ENCODE measurements around the gene QTRT2. TPM values are rescaled to one million over a fixed set of nuclear protein-coding genes. Genes with fewer than 3 reads are reported as not detected.

QTRT2 gene
- total and polyA plus RNA-seq, 3 donors from 2014 or later, result 17.9 to 29.5 (median 24.0) TPM

DNA sequence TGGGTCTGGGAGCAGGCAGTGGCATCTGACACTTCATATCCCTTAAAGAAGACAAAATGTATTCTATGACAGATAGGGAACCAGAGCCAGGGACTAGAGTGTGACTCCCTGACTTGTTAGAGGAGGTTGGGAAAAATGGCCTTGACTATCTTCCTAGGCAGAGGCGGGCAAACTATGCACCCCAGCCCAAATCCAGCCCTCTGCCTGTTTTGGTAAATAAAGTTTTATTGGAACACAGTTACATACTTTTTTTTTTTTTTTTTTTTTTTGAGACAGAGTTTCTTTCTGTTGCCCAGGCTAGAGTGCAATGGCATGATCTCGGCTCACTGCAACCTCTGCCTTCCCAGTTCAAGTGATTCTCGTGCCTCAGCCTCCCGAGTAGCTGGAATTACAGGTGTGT is 47.3 kb downstream of the QTRT2 start:
- WGBS, 2 donors, result 75 to 77% methylated on average over 4 of the region's 4 CpGs
- Histone ChIP-seq H3K9me3 (no peaks in the 10 kb centered on the region), H3K4me3 (no peak overlapping the region), H3K27me3 (no peaks in the 10 kb centered on the region), H3K36me3 (ENCODE audit: low read depth, missing control alignments) (no peaks in the 10 kb centered on the region), H3K4me1 (no peaks in the 10 kb centered on the region), H3K27ac (no peak overlapping the region)
- intact Hi-C loops (cut with DNase I; ENCODE audit: low total_unique reads), result no loop called here
- no peak for DNase-seq
- no peak for TF ChIP-seq POLR2A (IDR thresholded peaks at IDR 0.05)
- TF ChIP-seq, protein P1, sequence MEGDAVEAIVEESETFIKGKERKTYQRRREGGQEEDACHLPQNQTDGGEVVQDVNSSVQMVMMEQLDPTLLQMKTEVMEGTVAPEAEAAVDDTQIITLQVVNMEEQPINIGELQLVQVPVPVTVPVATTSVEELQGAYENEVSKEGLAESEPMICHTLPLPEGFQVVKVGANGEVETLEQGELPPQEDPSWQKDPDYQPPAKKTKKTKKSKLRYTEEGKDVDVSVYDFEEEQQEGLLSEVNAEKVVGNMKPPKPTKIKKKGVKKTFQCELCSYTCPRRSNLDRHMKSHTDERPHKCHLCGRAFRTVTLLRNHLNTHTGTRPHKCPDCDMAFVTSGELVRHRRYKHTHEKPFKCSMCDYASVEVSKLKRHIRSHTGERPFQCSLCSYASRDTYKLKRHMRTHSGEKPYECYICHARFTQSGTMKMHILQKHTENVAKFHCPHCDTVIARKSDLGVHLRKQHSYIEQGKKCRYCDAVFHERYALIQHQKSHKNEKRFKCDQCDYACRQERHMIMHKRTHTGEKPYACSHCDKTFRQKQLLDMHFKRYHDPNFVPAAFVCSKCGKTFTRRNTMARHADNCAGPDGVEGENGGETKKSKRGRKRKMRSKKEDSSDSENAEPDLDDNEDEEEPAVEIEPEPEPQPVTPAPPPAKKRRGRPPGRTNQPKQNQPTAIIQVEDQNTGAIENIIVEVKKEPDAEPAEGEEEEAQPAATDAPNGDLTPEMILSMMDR (IDR thresholded peaks at IDR 0.05), result no peak

- H3K4me1 ChIP-seq, result no peaks in the 10 kb centered on the region
- intact Hi-C loops (cut with DNase I; ENCODE audit: low total_unique reads), result no loop called here
- no peaks in the 10 kb centered on the region for H3K27me3 ChIP-seq
- H3K9me3 ChIP-seq, result no peaks in the 10 kb centered on the region
- H3K4me3 ChIP-seq, result no peak overlapping the region
- H3K36me3 ChIP-seq (ENCODE audit: low read depth, missing control alignments), result no peaks in the 10 kb centered on the region
- 69% methylated on average over 3 of the region's 3 CpGs for WGBS, 2 donors
- H3K27ac ChIP-seq, result no peak overlapping the region
- DNase-seq, result no peak
- TF ChIP-seq, protein P1 (IDR thresholded peaks at IDR 0.05), result no peak
- TF ChIP-seq POLR2A (IDR thresholded peaks at IDR 0.05), result no peak
Measured at GRCh38 chr3:114104414-114104813, 47.9 kb downstream of the QTRT2 start.

GRCh38 chr3:114108137-114108536 is 51.6 kb downstream of the QTRT2 start:
- Histone ChIP-seq H3K27me3 (no peaks in the 10 kb centered on the region), H3K4me3 (no peak overlapping the region), H3K36me3 (ENCODE audit: low read depth, missing control alignments) (no peaks in the 10 kb centered on the region), H3K9me3 (no peaks in the 10 kb centered on the region), H3K4me1 (no peaks in the 10 kb centered on the region), H3K27ac (no peak overlapping the region)
- no peak for TF ChIP-seq POLR2A (IDR thresholded peaks at IDR 0.05)
- TF ChIP-seq, protein P1 (IDR thresholded peaks at IDR 0.05), result no peak
- 89 to 95% methylated on average over 8 of the region's 8 CpGs for WGBS, 2 donors
- intact Hi-C loops (cut with DNase I; ENCODE audit: low total_unique reads), result no loop called here
- DNase-seq, result no peak

- WGBS, 2 donors, result 76 to 84% methylated on average over 5 of the region's 5 CpGs
- intact Hi-C loops (cut with DNase I; ENCODE audit: low total_unique reads), result no loop called here
Measured at GRCh38 chr3:114110439-114110838, 53.9 kb downstream of the QTRT2 start.

More at GRCh38 chr3:114110439-114110838, 53.9 kb downstream of the QTRT2 start:
- Histone ChIP-seq H3K27ac (no peak overlapping the region), H3K36me3 (ENCODE audit: low read depth, missing control alignments) (no peaks in the 10 kb centered on the region), H3K9me3 (no peaks in the 10 kb centered on the region), H3K4me3 (no peak overlapping the region), H3K27me3 (no peaks in the 10 kb centered on the region), H3K4me1 (no peaks in the 10 kb centered on the region)
- TF ChIP-seq, protein P1 (IDR thresholded peaks at IDR 0.05), result no peak
- no peak for TF ChIP-seq POLR2A (IDR thresholded peaks at IDR 0.05)
- DNase-seq, result no peak
